ENCODE measurements around the gene PSENEN. TPM values are rescaled to one million over a fixed set of nuclear protein-coding genes. Genes with fewer than 3 reads are reported as not detected.

Gene PSENEN
- total RNA-seq, 2 experiments from 2014 or later: 37.2 to 41.3 TPM

DNA sequence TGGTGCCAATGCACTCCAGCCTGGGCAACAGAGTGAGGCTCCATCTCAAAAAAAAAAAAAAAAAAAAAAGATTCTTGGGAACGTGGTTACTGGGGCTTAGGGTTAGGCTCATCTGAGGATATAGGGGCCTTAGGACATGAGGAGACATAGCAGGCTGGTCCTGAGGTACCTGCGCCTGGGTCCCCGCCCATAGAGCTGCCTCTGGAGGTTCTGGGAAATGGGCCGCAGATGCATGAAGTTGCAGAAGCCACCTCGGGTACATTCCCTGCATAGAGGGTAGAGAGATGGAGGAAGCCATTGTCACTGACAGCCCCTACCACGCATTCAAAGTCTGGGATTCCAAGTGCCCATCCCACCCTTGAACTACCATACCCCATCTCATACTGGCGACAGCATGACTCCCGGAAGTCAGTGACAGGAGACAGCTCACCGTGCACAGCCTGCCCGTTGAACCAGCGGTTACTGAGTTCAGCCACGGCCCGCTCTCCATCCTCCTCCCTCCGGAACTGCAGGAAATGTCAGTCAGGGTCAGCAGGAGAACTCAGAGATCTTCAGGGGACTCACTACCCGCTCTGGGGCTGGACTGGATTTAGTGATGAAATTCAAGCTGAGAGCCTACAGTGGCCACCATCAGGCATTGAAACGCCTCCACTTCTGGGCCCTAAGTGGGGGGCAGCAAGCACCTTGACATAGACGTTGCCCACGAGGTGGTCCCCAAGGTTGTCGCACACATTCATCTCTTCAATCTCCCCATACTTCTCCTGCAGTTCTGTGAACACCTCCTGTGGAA is 1.6 kb upstream of the PSENEN start:
- no peaks in the 10 kb centered on the region for H3K27me3 Mint-ChIP-seq
- DNase-seq (no peak), ATAC-seq (no peak)
- peak overlapping the region; percentile 87 for H3K4me3 Mint-ChIP-seq
- H3K36me3 Mint-ChIP-seq (ENCODE audit: low read depth): peaks cover 40% of the 10 kb centered on the region
- intact Hi-C loops (cut with micrococcal nuclease): no loop called here
- H3K27ac Mint-ChIP-seq: peak overlapping the region; percentile 97
- CTCF ChIA-PET: interaction anchor here (1.1 to 4.4 kb wide), 6 partner anchors 12 to 76 kb away, joined by 3 to 18 read pairs (median 6); no protein-coding TSS in a partner anchor
- POLR2A ChIA-PET: interaction anchor here (0.6 to 7.5 kb wide), 10 partner anchors 9 to 133 kb away, joined by 3 to 99 read pairs (median 5); partner anchors contain the start of genes COX6B1, HSPB6 and KMT2B
- no peak for TF ChIP-seq CTCF (IDR thresholded peaks at IDR 0.05)
- H3K9me3 Mint-ChIP-seq: no peaks in the 10 kb centered on the region
- H3K4me1 Mint-ChIP-seq (ENCODE audit: low read depth): peaks cover 37% of the 10 kb centered on the region

DNA sequence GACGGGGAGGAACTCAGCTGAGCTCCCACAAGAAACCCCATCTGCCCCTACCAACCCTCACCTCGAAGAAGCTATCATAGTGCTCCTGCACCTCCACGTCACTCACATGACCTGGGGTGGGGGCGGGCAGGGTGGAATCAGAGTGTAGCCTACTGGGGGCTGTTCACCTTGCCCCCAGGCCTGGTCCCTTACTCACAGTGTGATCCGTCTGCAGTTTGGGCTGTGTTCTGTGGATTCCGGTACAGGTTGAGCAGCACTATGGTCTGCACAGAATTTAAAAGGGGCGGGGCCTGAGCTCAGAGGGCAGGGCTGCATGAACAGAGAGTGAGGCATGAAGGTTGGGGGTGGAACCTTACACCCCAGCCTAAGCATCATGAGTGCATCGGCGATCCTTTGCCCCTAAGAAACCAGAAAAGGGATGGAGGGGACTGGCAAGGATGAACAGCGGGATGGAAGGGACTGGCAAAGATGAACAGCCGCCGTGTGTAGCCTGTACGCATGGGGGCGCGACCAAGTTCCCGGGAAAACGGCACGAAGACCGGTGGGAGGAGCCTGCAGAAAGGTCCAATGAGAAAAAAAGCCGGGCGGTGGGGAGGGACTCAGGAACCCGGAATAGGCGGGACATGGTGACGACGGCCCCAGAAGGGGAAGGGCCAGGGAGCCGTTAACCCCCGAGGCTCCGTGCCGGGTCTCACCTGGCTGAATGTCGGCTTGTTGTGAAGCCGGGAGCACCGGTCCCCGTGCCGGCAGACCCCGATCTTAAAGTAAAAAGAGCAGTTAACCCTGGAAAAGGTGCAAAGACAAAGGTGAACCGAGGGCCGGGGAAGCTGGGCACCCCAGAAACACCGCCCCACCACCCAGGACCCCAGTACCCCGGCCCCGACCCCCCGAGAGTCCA is 772 bp upstream of the PSENEN start:
- TF ChIP-seq CTCF (IDR thresholded peaks at IDR 0.05): no peak
- intact Hi-C loops (cut with micrococcal nuclease): loop anchor here (5.0 kb wide), 1 partner anchor 32 kb away; no protein-coding TSS in a partner anchor
- Mint-ChIP-seq H3K36me3 (ENCODE audit: low read depth) (peaks cover 38% of the 10 kb centered on the region), H3K27ac (peak overlapping the region; percentile 97), H3K27me3 (no peaks in the 10 kb centered on the region), H3K4me1 (ENCODE audit: low read depth) (peaks cover 37% of the 10 kb centered on the region), H3K4me3 (peak overlapping the region; percentile 87), H3K9me3 (no peaks in the 10 kb centered on the region)
- DNase-seq: peak; percentile 97
- peak; percentile 54 for ATAC-seq
- CTCF ChIA-PET: interaction anchor here (1.4 to 4.4 kb wide), 5 partner anchors 8 to 75 kb away, joined by 3 to 18 read pairs (median 3); no protein-coding TSS in a partner anchor
- POLR2A ChIA-PET: interaction anchor here (0.6 to 7.5 kb wide), 16 partner anchors 10 to 156 kb away, joined by 3 to 99 read pairs (median 4); partner anchors contain the start of genes COX6B1, HSPB6, KMT2B and NFKBID

- ChIA-PET CTCF (interaction anchor here (1.4 to 4.4 kb wide), 4 partner anchors 9 to 73 kb away, joined by 3 to 18 read pairs (median 6); no protein-coding TSS in a partner anchor), POLR2A (interaction anchor here (0.9 to 7.5 kb wide), 9 partner anchors 9 to 155 kb away, joined by 3 to 99 read pairs (median 4); partner anchors contain the start of genes HSPB6 and NFKBID)
- Mint-ChIP-seq H3K9me3 (no peaks in the 10 kb centered on the region), H3K36me3 (ENCODE audit: low read depth) (peaks cover 31% of the 10 kb centered on the region), H3K27me3 (no peaks in the 10 kb centered on the region), H3K4me3 (peak overlapping the region; percentile 87), H3K27ac (peak overlapping the region; percentile 97), H3K4me1 (ENCODE audit: low read depth) (peaks cover 43% of the 10 kb centered on the region)
- intact Hi-C loops (cut with micrococcal nuclease): loop anchor here (5.0 kb wide), 1 partner anchor 34 kb away; no protein-coding TSS in a partner anchor
- no peak for ATAC-seq
- TF ChIP-seq CTCF (IDR thresholded peaks at IDR 0.05): no peak
- DNase-seq: no peak
Observed at GRCh38 chr19:35746087-35746462, 624 bp downstream of the PSENEN start.

DNA sequence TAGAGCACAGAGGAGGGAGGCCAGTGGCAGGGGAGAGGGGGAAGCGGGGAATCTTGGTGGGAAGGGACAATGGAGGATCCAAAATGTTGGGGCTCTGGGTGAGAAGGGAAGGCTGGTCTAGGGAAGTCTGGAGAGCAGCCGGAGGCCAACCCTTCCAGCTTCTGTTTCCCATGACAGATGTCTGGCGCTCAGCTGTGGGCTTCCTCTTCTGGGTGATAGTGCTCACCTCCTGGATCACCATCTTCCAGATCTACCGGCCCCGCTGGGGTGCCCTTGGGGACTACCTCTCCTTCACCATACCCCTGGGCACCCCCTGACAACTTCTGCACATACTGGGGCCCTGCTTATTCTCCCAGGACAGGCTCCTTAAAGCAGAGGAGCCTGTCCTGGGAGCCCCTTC is 1.1 kb downstream of the PSENEN start:
- ATAC-seq (no peak), DNase-seq (no peak)
- Mint-ChIP-seq H3K27ac (peak overlapping the region; percentile 97), H3K27me3 (no peaks in the 10 kb centered on the region), H3K9me3 (no peaks in the 10 kb centered on the region), H3K4me3 (peak overlapping the region; percentile 87), H3K36me3 (ENCODE audit: low read depth) (peaks cover 30% of the 10 kb centered on the region), H3K4me1 (ENCODE audit: low read depth) (peaks cover 43% of the 10 kb centered on the region)
- CTCF ChIA-PET: interaction anchor here (1.4 to 2.6 kb wide), 2 partner anchors 52 to 73 kb away, joined by 3 to 10 read pairs; no protein-coding TSS in a partner anchor
- TF ChIP-seq CTCF (IDR thresholded peaks at IDR 0.05): no peak
- intact Hi-C loops (cut with micrococcal nuclease): loop anchor here (5.0 kb wide), 1 partner anchor 34 kb away; no protein-coding TSS in a partner anchor
- POLR2A ChIA-PET: interaction anchor here (1.6 to 7.5 kb wide), 3 partner anchors 10 to 33 kb away, joined by 5 to 99 read pairs (median 19); partner anchors contain the start of gene HSPB6
